Measurements from ENCODE around the gene NEURL1B. TPM values are rescaled to one million over a fixed set of nuclear protein-coding genes. Genes with fewer than 3 reads are reported as not detected.

NEURL1B gene
- polyA plus RNA-seq, 1 donor from 2014 or later: 12.7 TPM

GRCh38 chr5:172597755-172598155, 43.3 kb upstream of the NEURL1B start:
- H3K4me2 ChIP-seq (ENCODE audit: low read length): no peak overlapping the region
- no peaks in the 10 kb centered on the region for H3K27me3 ChIP-seq (ENCODE audit: insufficient read depth, low read depth, low read length)
- no peaks in the 10 kb centered on the region for H3K79me2 ChIP-seq (replicated peaks; ENCODE audit: insufficient read depth, low read length)
- H3F3A ChIP-seq (ENCODE audit: insufficient read depth, low read length, poor library complexity, severe bottlenecking): no peaks in the 10 kb centered on the region
- TF ChIP-seq SMC3 (conservative IDR thresholded peaks at IDR 0.05; ENCODE audit: poor library complexity) (no peak), REST (IDR thresholded peaks at IDR 0.05; ENCODE audit: borderline replicate concordance) (no peak), TAF1 (IDR thresholded peaks at IDR 0.05; ENCODE audit: low read depth) (no peak), RAD21 (conservative IDR thresholded peaks at IDR 0.05) (no peak), MXI1 (conservative IDR thresholded peaks at IDR 0.05; ENCODE audit: poor library complexity, severe bottlenecking) (no peak), POLR2AphosphoS5 (IDR thresholded peaks at IDR 0.05) (no peak), EZH2 (IDR thresholded peaks at IDR 0.05; ENCODE audit: borderline replicate concordance, insufficient read depth, low read length, poor library complexity, severe bottlenecking) (no peak), CTCF (IDR thresholded peaks at IDR 0.05; ENCODE audit: poor library complexity, severe bottlenecking) (no peak), EP300 (conservative IDR thresholded peaks at IDR 0.05; ENCODE audit: poor library complexity, severe bottlenecking) (no peak)
- H3K9me2 ChIP-seq (ENCODE audit: insufficient read depth, low read length): no peaks in the 10 kb centered on the region
- H3K36me3 ChIP-seq (ENCODE audit: insufficient read depth, low read length): no peaks in the 10 kb centered on the region
- no peak overlapping the region for H2AFZ ChIP-seq (ENCODE audit: low read depth, low read length)
- no peaks in the 10 kb centered on the region for H4K20me1 ChIP-seq (ENCODE audit: insufficient read depth)
- no peak overlapping the region for H3K4me3 ChIP-seq (ENCODE audit: low read length)
- H3K9ac ChIP-seq (ENCODE audit: low read length): no peak overlapping the region
- no peaks in the 10 kb centered on the region for H3K9me3 ChIP-seq (ENCODE audit: low read length)
- H3K27ac ChIP-seq (ENCODE audit: low read length): no peak overlapping the region

- H3K9ac ChIP-seq (ENCODE audit: low read length): no peak overlapping the region
- no peaks in the 10 kb centered on the region for H3K9me2 ChIP-seq (ENCODE audit: insufficient read depth, low read length)
- no peaks in the 10 kb centered on the region for H3K36me3 ChIP-seq (ENCODE audit: insufficient read depth, low read length)
- no peaks in the 10 kb centered on the region for H4K20me1 ChIP-seq (ENCODE audit: insufficient read depth)
- H3F3A ChIP-seq (ENCODE audit: insufficient read depth, low read length, poor library complexity, severe bottlenecking): no peaks in the 10 kb centered on the region
- no peak overlapping the region for H3K4me2 ChIP-seq (ENCODE audit: low read length)
- H3K27me3 ChIP-seq (ENCODE audit: insufficient read depth, low read depth, low read length): no peaks in the 10 kb centered on the region
- H2AFZ ChIP-seq (ENCODE audit: low read depth, low read length): no peak overlapping the region
- H3K27ac ChIP-seq (ENCODE audit: low read length): no peak overlapping the region
- TF ChIP-seq EZH2 (IDR thresholded peaks at IDR 0.05; ENCODE audit: borderline replicate concordance, insufficient read depth, low read length, poor library complexity, severe bottlenecking) (no peak), SMC3 (conservative IDR thresholded peaks at IDR 0.05; ENCODE audit: poor library complexity) (no peak), CTCF (IDR thresholded peaks at IDR 0.05; ENCODE audit: poor library complexity, severe bottlenecking) (no peak), REST (IDR thresholded peaks at IDR 0.05; ENCODE audit: borderline replicate concordance) (no peak), POLR2AphosphoS5 (IDR thresholded peaks at IDR 0.05) (no peak), TAF1 (IDR thresholded peaks at IDR 0.05; ENCODE audit: low read depth) (no peak), EP300 (conservative IDR thresholded peaks at IDR 0.05; ENCODE audit: poor library complexity, severe bottlenecking) (no peak), MXI1 (conservative IDR thresholded peaks at IDR 0.05; ENCODE audit: poor library complexity, severe bottlenecking) (no peak), RAD21 (conservative IDR thresholded peaks at IDR 0.05) (no peak)
- H3K79me2 ChIP-seq (replicated peaks; ENCODE audit: insufficient read depth, low read length): no peaks in the 10 kb centered on the region
- H3K9me3 ChIP-seq (ENCODE audit: low read length): no peaks in the 10 kb centered on the region
- no peak overlapping the region for H3K4me3 ChIP-seq (ENCODE audit: low read length)
Observed at GRCh38 chr5:172598251-172599203, 42.5 kb upstream of the NEURL1B start.
